GM18498 (cell line): ENCODE results near the gene TSHZ3.

ENCODE experiments used
- ATAC-seq: cut with Tn5 transposase; IDR thresholded peaks from one replicate; pipeline ENCODE4 v1.9.1; 2021; ENCODE audit warnings: mild to moderate bottlenecking, moderate library complexity; ENCODE audit not compliant: unreplicated experiment

Gene TSHZ3

DNA sequence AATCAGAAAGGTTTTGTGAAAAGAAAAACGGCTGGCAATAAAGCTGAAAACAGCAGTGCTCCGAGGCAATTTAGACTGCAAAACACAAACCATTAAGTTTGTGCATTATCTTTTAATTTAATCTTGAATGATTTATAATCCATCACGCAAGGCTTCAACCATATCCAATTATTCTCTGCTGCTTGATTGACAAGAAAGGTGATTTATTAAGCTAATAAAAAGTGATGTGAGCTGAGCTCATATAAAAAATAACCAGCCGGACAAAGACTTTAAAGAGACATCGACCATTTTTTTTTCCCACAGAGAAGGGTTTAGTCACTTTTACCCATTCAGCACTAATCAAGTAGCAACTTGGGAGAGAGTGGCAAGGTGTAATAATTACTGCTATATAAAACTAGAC is 33.6 kb downstream of the TSHZ3 start:
- no peak for ATAC-seq

DNA sequence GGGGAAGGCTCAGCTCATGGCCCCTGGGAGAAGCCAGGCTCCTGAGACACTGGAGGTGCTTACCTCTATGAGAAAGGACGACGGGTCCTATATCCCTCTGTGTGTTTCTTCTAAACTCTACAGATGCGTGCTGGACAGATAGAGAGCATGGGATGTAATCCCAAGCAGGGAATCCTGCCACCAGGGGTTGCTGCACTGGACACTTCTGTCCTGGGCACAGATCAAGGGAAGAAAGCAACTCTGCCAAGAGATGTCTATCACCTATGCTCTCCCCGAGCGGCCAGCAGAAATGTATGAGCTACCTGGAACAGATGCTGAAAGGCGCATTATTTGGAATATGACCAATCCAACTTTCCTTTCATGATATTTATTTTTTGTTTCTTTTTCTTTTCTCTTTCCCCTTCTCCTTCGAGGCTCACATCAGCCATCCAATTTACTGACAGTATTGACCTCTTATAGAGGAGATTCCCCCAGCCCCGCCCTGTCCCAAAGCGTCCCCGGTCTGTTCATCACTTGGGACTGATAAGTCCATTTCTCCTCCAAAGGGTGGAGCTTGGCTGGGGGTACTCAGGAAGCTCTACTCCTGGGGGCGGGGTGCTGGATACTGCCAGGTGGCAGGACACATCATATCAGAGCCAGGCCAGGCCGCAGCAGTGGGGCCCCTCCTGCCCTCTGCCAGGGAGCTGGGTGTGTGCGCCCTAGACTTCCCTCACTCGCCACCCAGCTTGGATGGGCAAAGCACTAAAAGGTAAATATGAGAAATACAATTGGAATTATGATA is 34.2 kb downstream of the TSHZ3 start:
- ATAC-seq = no peak

DNA sequence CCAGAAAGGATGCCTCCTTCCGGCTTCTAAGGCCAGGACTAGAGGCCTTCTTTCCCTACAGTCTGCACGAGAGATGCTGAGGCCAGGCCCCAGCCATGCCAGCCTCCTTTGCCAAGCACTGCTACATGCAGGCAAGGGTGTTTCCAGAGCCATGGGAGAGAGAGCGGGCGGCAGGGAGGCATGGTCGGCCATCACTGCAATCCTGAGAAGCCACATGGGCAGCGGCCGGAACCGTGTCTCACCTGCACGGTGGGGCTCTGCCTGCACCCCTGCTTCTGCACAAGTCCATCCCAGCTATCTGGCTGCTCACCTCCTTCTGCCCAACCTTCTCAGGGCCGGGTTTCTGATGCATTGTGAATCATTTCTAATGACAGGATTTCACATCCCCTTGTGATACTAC is 35.1 kb downstream of the TSHZ3 start:
- no peak for ATAC-seq

DNA sequence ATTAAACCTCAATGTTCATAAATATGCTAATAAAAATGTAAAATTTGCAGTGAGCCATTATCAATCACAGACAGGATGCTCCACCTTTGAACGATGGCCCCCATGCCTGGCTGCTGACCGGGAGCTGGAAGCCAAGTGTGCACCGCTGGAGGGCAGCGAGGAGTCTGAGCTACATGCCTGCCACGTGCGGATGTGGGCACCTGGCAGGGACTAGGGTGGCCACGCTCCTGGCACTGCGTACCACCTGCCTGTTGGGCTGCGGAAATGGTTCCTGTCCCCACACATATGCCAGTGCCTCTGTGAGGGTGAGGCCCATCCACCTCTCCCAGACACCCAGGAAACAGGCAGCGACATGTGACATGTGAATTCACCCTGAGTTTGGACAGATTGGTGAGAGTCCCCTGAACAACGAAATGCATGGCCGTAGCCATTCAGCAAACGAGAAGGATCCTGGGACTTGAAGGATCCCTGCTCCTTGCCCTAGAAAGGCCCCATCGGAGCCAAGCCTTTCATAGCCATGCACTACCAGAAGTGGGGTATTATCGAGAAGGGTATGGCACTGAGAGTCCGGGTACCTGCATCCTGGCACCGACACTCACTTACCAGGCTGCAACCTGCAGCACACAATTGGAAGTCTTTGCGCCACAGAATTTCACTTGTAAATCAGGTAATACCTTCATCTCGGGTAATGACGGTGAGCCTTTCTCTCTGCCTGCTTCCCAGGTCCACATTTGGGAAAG is 35.8 kb downstream of the TSHZ3 start:
- no peak for ATAC-seq

DNA sequence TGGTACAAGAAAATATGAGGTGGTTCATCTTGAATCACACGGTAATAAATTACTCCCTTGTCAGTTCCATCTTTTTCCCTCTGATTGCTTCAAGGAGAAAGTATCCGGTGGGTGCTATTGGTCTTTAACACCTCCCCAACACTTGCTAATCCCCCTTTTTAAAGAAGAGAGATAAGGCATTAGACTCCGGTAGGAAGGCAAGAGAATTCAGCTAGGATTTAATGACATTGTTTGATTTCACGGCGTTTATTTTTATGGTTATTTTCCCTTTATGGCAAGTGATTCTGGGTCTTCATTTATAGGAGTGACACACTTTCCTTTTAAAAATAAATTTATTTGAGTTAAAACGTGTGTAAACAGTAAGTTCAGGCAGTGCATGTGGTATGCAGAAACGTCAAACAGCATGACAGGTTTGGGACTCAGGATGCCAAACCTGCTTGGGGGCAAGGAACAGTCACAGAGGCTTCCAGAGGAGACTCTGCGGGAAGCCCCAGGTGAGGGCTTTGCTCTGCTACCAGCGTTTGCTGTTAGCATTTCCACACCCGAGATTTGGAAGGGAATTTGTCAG is 36.5 kb downstream of the TSHZ3 start:
- ATAC-seq = no peak

DNA sequence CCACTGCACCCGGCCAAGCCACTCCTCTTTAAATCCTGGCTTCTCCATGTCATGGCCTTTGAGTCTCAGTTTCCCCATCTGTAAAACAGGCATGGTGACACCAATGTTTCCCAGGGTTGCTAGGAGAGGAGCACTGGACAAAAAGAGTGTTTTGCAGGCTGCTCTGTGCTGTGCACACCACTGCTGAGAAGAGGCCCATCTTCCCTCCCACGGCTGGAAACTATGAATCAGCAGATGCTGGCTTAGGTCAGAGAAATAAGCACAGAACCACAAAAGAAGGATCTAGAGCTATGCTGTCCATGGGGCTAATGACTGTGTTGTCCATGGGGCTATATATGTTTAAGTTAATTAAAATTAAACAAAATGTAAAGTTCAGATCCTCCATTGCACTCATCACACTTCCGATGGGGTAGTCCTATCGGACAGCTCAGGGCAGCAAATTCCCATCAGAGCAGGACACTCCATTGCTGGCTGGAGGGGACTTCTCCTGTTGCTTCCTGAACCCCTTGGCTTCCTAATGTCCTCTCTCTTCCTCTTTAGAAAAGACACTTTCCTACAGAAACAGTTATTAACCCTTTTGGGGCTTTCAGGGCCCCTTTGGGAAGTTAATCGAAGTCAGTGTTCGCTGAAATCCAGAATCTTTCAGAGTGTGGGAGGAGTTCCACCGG is 37.1 kb downstream of the TSHZ3 start:
- ATAC-seq = no peak

DNA sequence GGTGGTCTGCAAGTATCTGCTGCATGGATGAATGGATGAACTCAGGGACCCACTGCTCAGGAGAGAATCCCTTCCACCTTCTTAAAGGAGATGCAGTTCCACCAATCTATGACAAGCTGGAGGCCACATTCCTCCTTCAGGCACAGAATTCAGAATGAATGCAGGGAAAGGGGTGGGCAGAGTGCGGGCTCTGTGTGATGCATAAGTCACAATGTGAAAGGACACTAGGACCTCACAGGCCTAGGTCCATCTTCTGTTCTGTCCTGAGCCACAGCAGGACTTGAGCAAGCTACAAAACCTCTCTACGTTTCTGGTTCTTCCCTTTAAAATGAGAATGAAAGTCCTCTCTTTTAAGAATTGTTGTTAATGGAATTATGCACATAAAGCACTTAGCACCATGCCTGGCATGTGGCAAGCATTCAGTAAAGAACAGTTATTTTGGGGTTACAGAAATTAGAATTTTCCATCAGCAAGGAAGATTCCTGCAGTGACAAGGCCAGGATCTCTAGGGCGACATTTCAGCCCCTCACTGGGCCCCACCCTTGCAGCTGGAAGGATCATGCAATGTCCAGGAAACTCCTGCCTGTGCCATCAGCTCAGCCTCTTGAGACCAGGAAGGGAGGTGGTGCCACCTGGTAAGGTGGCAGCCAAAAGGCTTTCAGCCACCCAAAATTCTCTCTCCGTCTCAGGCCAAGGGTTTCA is 38.7 kb downstream of the TSHZ3 start:
- no peak for ATAC-seq

DNA sequence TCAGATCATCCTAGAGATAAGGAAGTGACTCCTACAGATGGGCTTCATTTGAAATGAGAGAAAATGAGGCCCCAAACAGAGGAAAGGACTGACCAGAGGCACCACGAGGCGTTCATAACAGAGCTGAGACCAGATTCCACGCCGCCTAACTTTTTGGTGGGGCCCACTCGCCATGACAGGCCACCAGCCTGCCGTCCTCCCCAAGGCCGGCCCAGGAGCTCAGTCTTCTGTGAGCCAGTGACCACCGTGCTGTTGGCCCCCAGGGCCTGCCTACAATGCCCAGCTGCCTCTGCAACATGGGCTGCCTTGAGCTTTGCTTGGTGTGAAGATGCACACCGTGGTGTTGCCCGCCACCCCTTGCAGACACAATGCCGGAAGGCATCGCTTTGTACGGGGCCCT is 40.5 kb downstream of the TSHZ3 start:
- ATAC-seq = no peak

DNA sequence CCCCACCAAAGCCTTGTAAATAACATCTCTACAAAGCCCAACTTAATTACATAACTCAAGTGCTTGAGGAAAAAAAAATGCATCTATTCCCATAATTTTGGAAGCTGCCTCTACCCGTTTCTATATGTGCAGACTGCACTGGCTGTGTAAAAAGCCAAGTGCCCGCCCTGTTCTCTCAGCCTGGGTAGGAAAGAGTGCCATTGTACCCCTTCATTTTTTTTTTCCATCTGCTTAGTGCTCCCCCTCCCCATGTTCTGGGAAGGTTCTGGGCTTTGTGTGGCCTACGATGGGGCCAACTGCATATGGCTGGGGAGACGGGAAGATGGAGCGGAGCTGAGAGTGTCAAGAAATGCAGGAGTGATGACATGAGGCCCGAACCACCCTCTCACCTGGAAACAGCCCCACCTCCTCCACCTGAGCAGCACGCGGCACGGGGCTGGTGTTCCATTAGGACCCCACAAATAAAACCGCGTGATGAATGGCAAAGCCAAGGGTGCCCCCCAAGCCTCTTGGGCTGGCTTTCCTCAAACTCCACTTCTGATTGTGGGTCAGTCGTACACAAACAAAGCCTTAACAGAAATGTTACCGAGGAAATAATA is 42.1 kb downstream of the TSHZ3 start:
- ATAC-seq = no peak

DNA sequence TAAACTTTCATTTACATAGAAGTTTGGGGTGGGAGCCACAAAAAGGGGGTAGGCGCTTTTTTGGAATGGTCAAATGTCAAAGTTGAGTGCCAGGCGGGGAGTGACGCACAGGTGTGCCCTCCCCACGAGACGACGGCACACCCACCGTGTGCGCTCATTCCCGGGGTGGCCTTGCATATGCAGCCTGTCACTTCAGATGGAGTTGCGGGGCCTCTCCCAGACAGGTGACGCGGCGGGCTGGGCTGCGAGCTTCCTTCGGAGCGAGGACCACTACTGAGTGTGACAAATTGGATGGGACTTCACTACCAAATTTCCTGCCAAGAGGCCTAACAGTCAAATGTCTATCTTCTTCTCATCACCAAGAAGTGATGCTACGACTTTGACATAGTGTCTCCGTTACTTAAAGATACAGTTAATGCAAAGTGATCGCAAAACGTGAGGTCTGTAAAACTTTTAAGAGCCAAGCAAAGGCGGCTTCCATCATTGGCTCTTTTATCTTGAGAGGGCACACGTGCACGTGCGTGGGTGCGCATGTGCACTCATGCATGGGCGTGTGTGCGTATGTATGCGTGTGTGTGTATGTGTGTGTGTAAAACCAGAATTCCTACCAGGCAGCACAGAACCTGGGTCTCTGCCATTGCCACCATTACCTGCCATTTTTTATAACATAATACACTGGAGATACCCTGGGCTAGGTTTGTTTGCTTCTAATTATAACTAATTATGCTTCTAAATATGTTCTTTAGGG is 43.1 kb downstream of the TSHZ3 start:
- ATAC-seq = no peak

DNA sequence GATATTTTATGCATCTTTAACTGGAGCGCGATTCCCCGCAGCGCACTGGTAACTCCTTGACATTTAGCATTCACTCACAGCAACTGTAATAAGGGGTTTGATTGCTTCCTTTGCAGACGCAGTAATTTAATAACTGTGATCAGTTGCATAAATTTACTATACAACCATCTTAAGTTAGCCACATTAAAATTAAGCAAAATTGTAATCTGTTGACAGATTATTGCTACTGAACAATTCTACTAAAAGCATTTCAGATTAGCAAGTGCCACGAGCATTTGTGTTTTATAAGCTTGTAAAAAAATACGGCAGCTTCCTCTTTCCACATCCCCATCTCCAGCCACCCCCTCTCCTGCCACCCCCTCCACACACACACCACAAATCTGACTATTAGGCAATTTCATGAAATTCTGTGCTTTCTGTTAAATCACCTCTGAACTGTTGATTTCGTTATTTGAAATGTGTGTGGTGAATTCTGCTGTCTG is 44.4 kb downstream of the TSHZ3 start:
- ATAC-seq = no peak

DNA sequence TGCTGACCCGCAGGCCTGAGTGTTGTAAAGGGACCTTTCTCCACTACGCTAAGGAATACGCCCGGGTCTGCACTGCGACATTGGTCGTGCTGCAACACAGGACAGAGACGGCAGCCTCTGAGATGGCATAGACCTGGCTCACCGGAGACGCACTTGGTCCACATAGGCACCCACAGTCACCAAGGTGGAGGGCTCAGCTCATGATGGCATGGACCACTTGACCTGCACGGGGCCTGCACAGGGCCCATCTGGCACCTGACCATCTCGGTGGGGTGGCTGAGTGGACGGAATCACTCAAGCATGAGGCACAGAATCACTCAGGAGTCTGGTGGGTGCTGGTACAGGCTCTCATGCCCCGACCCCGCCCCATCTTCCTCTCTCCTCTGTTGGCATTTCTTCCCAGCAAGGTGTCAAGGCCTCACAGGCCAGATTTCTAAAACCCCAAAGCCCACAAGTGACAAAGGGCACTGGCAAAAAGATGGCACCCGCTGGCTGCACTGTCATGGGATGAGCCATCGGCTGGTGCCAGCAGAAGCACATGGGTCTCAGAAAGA is 45.9 kb downstream of the TSHZ3 start:
- no peak for ATAC-seq

DNA sequence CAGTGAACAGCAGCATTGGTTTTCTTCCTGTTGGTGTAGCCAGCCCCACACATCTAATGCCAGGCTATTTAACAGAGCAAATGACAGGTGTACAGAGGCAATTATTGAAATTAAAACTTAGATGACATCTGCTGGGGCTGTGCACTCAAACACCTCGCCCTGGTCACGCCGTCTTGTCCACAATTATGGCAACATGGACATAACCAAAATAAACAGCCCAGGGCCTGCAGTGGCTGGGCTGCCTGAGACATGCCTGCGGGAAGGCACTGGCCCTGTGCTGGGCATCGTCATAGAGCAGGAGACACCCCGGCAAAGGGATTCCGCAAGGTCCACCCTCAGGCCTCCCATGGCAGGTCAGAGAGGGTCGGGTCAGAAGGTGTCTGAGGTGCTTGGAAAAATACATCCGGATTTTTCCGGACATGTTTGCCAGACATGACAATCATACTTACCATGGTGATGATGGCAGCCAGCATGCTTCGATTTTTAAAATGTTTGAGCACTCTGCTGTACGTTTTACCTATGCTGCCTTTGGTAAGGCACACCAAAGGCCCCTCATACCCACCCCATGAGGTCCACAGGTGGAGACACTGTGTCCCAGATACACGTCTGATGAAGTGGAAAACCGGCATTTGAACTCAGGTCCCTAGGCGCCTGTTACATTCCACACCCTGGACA is 47.8 kb downstream of the TSHZ3 start:
- no peak for ATAC-seq

DNA sequence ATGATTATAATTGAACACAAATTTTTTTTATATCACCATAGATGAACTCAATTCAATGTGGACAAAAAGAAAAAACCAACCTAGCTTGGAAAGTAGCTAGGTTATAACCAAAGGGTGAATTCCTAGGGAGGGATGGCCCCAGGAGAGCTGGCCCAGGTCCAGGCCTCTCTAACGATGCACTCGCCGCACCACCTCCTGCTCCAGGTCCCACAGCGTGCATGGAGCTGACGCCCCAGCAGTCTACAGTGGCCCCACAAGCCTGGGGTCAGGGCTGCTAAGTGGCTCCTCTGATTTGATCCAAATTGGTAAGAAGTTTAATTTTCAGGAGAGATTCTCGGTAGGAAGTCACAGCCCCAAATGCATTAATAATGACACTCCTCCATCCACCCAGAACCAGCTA is 48.8 kb downstream of the TSHZ3 start:
- no peak for ATAC-seq

DNA sequence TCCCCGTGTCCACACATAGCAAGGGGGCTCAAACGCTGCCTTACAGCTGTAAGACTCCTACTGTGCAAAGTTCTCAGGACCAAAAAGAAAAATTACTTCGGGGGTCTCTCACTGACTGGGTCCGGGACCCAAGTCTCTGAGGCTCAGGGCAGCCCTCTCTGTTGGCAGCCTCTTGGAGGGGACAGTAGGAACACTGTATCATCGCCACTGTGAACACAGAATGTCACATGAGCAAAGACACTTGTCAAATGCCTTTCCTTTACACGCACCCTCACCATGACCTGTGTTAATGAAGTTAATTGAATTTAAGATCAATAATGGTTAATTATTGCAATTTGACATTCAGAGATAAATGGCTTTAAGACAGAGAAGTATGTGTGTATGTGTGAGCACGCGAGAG is 49.6 kb downstream of the TSHZ3 start:
- no peak for ATAC-seq

DNA sequence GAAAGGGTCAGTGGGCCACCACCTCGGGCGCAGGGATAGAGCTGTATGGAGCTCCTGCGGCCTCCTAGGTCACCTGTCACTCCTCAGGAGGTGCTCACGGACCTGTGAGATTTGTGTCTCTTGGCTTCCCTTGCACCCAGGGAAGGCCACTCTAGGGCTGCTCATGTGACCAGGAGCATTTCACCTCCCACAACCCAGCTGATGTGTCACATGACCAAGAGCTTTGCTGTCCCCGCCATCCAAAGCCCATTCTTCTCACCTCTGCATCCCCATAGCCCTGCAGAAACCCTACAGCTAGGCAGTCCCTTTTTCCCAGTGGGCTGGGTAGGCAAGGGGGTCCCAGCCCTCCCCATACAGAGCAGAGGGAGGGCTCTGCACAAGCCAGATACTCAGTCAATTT is 51.2 kb downstream of the TSHZ3 start:
- ATAC-seq = no peak

DNA sequence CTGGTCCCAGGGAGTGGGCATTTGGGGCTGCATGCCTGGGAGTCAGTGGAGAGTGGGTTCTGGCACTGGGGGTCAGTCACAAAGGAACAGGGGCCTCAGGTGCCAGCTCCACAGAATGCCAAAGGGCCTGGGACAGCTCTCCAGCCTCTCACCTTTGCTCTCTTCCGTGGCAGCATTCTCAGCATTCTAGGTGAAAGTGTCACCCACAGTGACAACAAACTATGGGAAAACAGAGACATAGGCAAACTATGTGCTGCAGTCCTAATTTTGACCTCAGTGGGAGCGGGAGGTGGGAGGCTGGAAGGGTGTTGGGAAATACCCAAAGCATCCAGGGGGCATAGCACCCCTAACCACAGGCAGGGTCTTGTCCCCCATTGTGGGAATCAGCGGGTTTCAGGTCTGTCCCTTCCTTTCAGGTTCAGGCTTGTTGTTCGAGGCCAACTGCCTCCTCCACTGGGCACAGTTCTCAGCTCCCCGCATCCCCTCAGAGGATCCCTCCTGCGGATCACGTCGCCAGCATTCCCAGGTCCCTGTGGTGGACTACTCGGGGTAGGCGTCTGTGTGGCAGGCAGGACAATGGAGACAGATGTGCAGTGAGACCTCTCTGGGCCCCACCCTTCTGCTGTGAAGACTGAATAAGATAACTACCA is 52.4 kb downstream of the TSHZ3 start:
- ATAC-seq = no peak

DNA sequence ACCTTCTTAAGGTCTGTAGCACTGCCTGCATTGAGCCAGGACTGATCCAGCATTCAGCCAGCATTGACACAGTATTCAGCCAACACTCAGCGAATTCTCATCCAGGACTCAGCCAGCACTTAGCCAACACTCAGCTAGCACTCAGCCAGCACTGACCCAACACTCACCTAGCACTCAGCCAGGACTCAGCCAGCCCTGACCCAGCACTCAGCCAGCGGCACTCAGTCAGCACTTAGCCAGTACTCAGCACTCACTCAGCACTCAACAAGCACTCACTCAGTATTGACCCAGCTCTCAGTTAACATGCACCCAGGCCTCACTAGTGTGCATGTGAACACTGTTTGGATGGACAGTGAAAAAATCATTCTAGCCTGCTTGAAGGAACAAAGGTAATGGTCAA is 55.0 kb downstream of the TSHZ3 start:
- no peak for ATAC-seq
